H1 (cell line): ENCODE data around the gene PSMB5. TPM values are rescaled to one million over a fixed set of nuclear protein-coding genes. Genes with fewer than 3 reads are reported as not detected.

ENCODE experiments used
- CTCF ChIA-PET: fragments of 300-600 bp; sonication (Branson Sonifier 250); formaldehyde crosslinking; loops from one replicate; lab custom pipeline; 2021; ENCODE audit not compliant: partially characterized antibody; lab: Charles Lee
- POLR2A ChIA-PET: fragments of 300-600 bp; sonication (Branson Sonifier 250); formaldehyde crosslinking; loops from one replicate; lab custom pipeline; 2021; ENCODE audit warnings: inconsistent platforms; ENCODE audit not compliant: partially characterized antibody; lab: Charles Lee
- DNase-seq, 2 experiments: peaks; one replicate each; pipeline versions ENCODE4 v3.0.0 to v3.0.0-alpha.2; 2010 to 2022; ENCODE audit warnings: low spot score in 2 of 2, low read depth in 1 of 2, mixed read lengths in 1 of 2
- FAIRE-seq: peaks from 2 replicates; lab custom pipeline; 2011; peaks lifted over from hg19 to GRCh38; lab: Jason Lieb, UNC
- H2AFZ ChIP-seq: 2 replicates; pipeline ENCODE4 v1.8.1; 2012; ENCODE audit warnings: low read length, inconsistent platforms
- H2AK5ac ChIP-seq: 2 replicates; pipeline ENCODE4 v1.6.1; 2013; ENCODE audit warnings: low read depth, low read length
- H2BK120ac ChIP-seq: replicated peaks from 2 replicates; pipeline ENCODE3; 2013; ENCODE audit warnings: low read depth, low read length, inconsistent platforms
- H2BK12ac ChIP-seq: 2 replicates; pipeline ENCODE4 v1.6.1; 2013; ENCODE audit warnings: low read depth, low read length
- H2BK15ac ChIP-seq: 2 replicates; pipeline ENCODE4 v1.6.1; 2013; ENCODE audit warnings: low read length
- H2BK20ac ChIP-seq: 2 replicates; pipeline ENCODE4 v1.6.1; 2013; ENCODE audit warnings: low read length
- H2BK5ac ChIP-seq: 2 replicates; pipeline ENCODE4 v1.6.1; 2013; ENCODE audit warnings: low read depth, low read length
- H3K14ac ChIP-seq: 2 replicates; pipeline ENCODE4 v1.6.1; 2013; ENCODE audit warnings: inconsistent platforms; ENCODE audit not compliant: insufficient read length
- H3K18ac ChIP-seq: 2 replicates; pipeline ENCODE4 v1.6.1; 2013; ENCODE audit warnings: low read length; ENCODE audit errors: extremely low read depth
- H3K23ac ChIP-seq: 2 replicates; pipeline ENCODE4 v1.6.1; 2013; ENCODE audit warnings: inconsistent platforms; ENCODE audit not compliant: insufficient read length
- H3K23me2 ChIP-seq: 2 replicates; pipeline ENCODE4 v1.6.1; 2013; ENCODE audit warnings: low read depth, low read length
- H3K27ac ChIP-seq: 2 replicates; pipeline ENCODE4 v1.6.1; 2011; ENCODE audit warnings: low read depth, low read length, inconsistent platforms
- H3K27me3 ChIP-seq, 4 experiments: replicated peaks in 1 of 4; 1 replicate in 1 of 4; 2 replicates in 3 of 4; pipeline versions ENCODE4 v1.6.1 to v1.8.1; 2011 to 2013; ENCODE audit warnings: low read length in 3 of 4, mild to moderate bottlenecking in 3 of 4, inconsistent platforms in 2 of 4, mixed read lengths in 2 of 4, moderate library complexity in 1 of 4; ENCODE audit not compliant: control insufficient read depth in 3 of 4, insufficient read depth in 3 of 4; ENCODE audit errors: extremely low read depth in 1 of 4
- H3K36me3 ChIP-seq, 4 experiments: 2 replicates each; pipeline versions ENCODE4 v1.6.1 to v1.8.1; 2011 to 2013; ENCODE audit warnings: mild to moderate bottlenecking in 4 of 4, low read length in 3 of 4, moderate library complexity in 2 of 4, control low read depth in 1 of 4, inconsistent platforms in 1 of 4; ENCODE audit not compliant: insufficient read depth in 4 of 4, control insufficient read depth in 2 of 4
- H3K4ac ChIP-seq: replicated peaks from 2 replicates; pipeline ENCODE3; 2013; ENCODE audit warnings: low read length, low read depth, mixed read lengths, inconsistent platforms; ENCODE audit not compliant: insufficient read length
- H3K4me1 ChIP-seq, 4 experiments: replicated peaks in 1 of 4; 1 replicate in 1 of 4; 2 replicates in 3 of 4; pipeline versions ENCODE4 v1.6.1 to v1.8.1; 2011 to 2013; ENCODE audit warnings: low read length in 3 of 4, inconsistent platforms in 2 of 4, mixed read lengths in 1 of 4; ENCODE audit not compliant: insufficient read depth in 4 of 4, control insufficient read depth in 3 of 4
- H3K4me2 ChIP-seq, 2 experiments: 2 replicates each; pipeline versions ENCODE4 v1.6.1 to v1.8.1; 2011 to 2013; ENCODE audit warnings: low read depth in 2 of 2, low read length in 2 of 2, control low read depth in 1 of 2, inconsistent platforms in 1 of 2, mild to moderate bottlenecking in 1 of 2; ENCODE audit not compliant: insufficient read depth in 1 of 2
- H3K4me3 ChIP-seq, 4 experiments: fragments of 200-600, 300-600 bp in 1 of 4; sonication (generic), shearing (Covaris generic), sonication (Bioruptor Twin) in 1 of 4; 2 replicates each; pipeline versions ENCODE4 v1.5.1 to v1.8.1; 2011 to 2016; ENCODE audit warnings: low read length in 4 of 4, low read depth in 3 of 4, control low read depth in 2 of 4, inconsistent platforms in 2 of 4, mild to moderate bottlenecking in 2 of 4, mixed read lengths in 1 of 4, moderate library complexity in 1 of 4; ENCODE audit not compliant: insufficient read depth in 2 of 4; ENCODE audit errors: extremely low read depth in 1 of 4
- H3K56ac ChIP-seq: replicated peaks from 2 replicates; pipeline ENCODE3; 2013; ENCODE audit warnings: low read depth, mild to moderate bottlenecking, mixed read lengths, low read length, inconsistent platforms; ENCODE audit not compliant: insufficient read length
- H3K79me1 ChIP-seq: 2 replicates; pipeline ENCODE4 v1.6.1; 2013; ENCODE audit warnings: low read depth, low read length, control low read depth
- H3K79me2 ChIP-seq, 2 experiments: 2 replicates each; pipeline versions ENCODE4 v1.6.1 to v1.8.1; 2012 to 2013; ENCODE audit warnings: low read length in 2 of 2, mild to moderate bottlenecking in 2 of 2, inconsistent platforms in 1 of 2; ENCODE audit not compliant: insufficient read depth in 2 of 2, control insufficient read depth in 1 of 2
- H3K9ac ChIP-seq, 4 experiments: replicated peaks in 1 of 4; 1 replicate in 1 of 4; 2 replicates in 3 of 4; pipeline versions ENCODE4 v1.6.1 to v1.8.1; 2011 to 2013; ENCODE audit warnings: low read depth in 3 of 4, low read length in 3 of 4, control low read depth in 2 of 4, mild to moderate bottlenecking in 2 of 4, moderate library complexity in 2 of 4, inconsistent platforms in 1 of 4; ENCODE audit errors: extremely low read depth in 1 of 4
- H3K9me3 ChIP-seq, 2 experiments: 2 replicates each; pipeline versions ENCODE4 v1.6.1 to v1.8.1; 2012 to 2013; ENCODE audit warnings: mild to moderate bottlenecking in 2 of 2, moderate library complexity in 2 of 2, control low read depth in 1 of 2, inconsistent platforms in 1 of 2, low read depth in 1 of 2, low read length in 1 of 2, mixed read lengths in 1 of 2; ENCODE audit not compliant: insufficient read depth in 2 of 2
- H4K20me1 ChIP-seq, 2 experiments: replicated peaks in 1 of 2; 2 replicates each; pipeline versions ENCODE3 to v1.8.1; 2011 to 2013; ENCODE audit warnings: inconsistent platforms in 2 of 2, low read length in 2 of 2, mild to moderate bottlenecking in 1 of 2; ENCODE audit not compliant: insufficient read depth in 2 of 2, control insufficient read depth in 1 of 2
- H4K5ac ChIP-seq: 2 replicates; pipeline ENCODE4 v1.6.1; 2013; ENCODE audit warnings: low read length, low read depth, mixed read lengths, inconsistent platforms; ENCODE audit not compliant: insufficient read length
- H4K8ac ChIP-seq: 2 replicates; pipeline ENCODE4 v1.8.0; 2013; ENCODE audit warnings: mild to moderate bottlenecking, moderate library complexity, low read length, inconsistent platforms; ENCODE audit not compliant: insufficient read depth; ENCODE audit errors: extremely low read depth
- H4K91ac ChIP-seq: replicated peaks from 2 replicates; pipeline ENCODE3; 2013; ENCODE audit warnings: low read length, mixed read lengths, inconsistent platforms; ENCODE audit not compliant: insufficient read length
- CHD2 ChIP-seq: IDR thresholded peaks from 2 replicates; pipeline ENCODE4 v1.6.1; 2012; ENCODE audit warnings: low read length, improper control_type of control experiment
- CTBP2 ChIP-seq: IDR thresholded peaks from 2 replicates; pipeline ENCODE4 v1.7.0; 2011; ENCODE audit warnings: borderline replicate concordance, mild to moderate bottlenecking, moderate library complexity, mixed read lengths, low read length; ENCODE audit not compliant: insufficient read depth, insufficient read length
- E2F6 ChIP-seq: IDR thresholded peaks from 2 replicates; pipeline ENCODE4 v1.6.1; 2012; ENCODE audit warnings: inconsistent platforms
- FOSL1 ChIP-seq: IDR thresholded peaks from 2 replicates; pipeline ENCODE4 v1.6.1; 2011; ENCODE audit warnings: mild to moderate bottlenecking, low read depth, low read length, moderate library complexity; ENCODE audit not compliant: insufficient read depth
- GABPA ChIP-seq: IDR thresholded peaks from 2 replicates; pipeline ENCODE4 v1.6.1; 2011; ENCODE audit warnings: mild to moderate bottlenecking, low read length, moderate library complexity, borderline replicate concordance; ENCODE audit not compliant: insufficient read depth
- KDM4A ChIP-seq: IDR thresholded peaks from one replicate; pipeline ENCODE4 v1.7.1; 2012; ENCODE audit warnings: low read depth, mild to moderate bottlenecking, moderate library complexity, low read length, inconsistent platforms; ENCODE audit not compliant: severe bottlenecking
- POLR2A ChIP-seq, 2 experiments: IDR thresholded peaks; 1 replicate in 1 of 2; 2 replicates in 1 of 2; pipeline ENCODE4 v1.6.1; 2011; ENCODE audit warnings: low read depth in 2 of 2, low read length in 2 of 2, mild to moderate bottlenecking in 2 of 2; ENCODE audit errors: control extremely low read depth in 1 of 2
- SIRT6 ChIP-seq: IDR thresholded peaks from one replicate; pipeline ENCODE4 v1.7.1; 2012; ENCODE audit warnings: low read length, inconsistent platforms
- SP1 ChIP-seq: IDR thresholded peaks from 2 replicates; pipeline ENCODE4 v1.6.1; 2011; ENCODE audit warnings: low read depth, low read length
- SP2 ChIP-seq: IDR thresholded peaks from 2 replicates; pipeline ENCODE4 v1.6.1; 2012; ENCODE audit warnings: mild to moderate bottlenecking, low read length, inconsistent platforms
- TAF7 ChIP-seq: optimal IDR thresholded peaks from 2 replicates; pipeline ENCODE3; 2011; ENCODE audit warnings: low read depth, mild to moderate bottlenecking, inconsistent platforms, low read length, moderate library complexity, borderline replicate concordance
- WGBS, 2 experiments: shearing (Covaris generic) in 1 of 2; methylation state at CpG; one replicate each; pipeline versions ENCODE4 v1.1.6 to v1.1.7; 2013 to 2015; ENCODE audit warnings: low lambda C conversion rate in 2 of 2, mixed read lengths in 2 of 2, inconsistent platforms in 1 of 2, low coverage in 1 of 2, missing lambda C conversion rate in 1 of 2; ENCODE audit not compliant: insufficient replicate concordance in 2 of 2, insufficient coverage in 1 of 2, insufficient read length in 1 of 2; ENCODE audit errors: extremely low coverage in 1 of 2, missing lambda C conversion rate in 1 of 2; 5-methylcytosine and 5-hydroxymethylcytosine counted together
- polyA plus RNA-seq, 7 experiments: library from polyadenylated mRNA; depleted of rRNA in 3 of 7; stranded (reverse) in 5 of 7; unstranded in 2 of 7; fragments of >200 nt in 5 of 7; fragments of 200-250 nt in 2 of 7; gene quantifications; 1 replicate in 5 of 7; 2 replicates in 1 of 7; 4 replicates in 1 of 7; pipeline versions ENCODE4 v1.2.1 to v1.2.3, GENCODE V29; 2011 to 2013; ENCODE audit warnings: missing spikeins in 2 of 7, mixed read lengths in 2 of 7
- total RNA-seq: library from RNA; stranded (reverse); fragmentation: NEBNext Ultra II Directional; extraction: Animal tissue kit (Norgen Biotek cat#: 25700); gene quantifications from 2 replicates; pipeline ENCODE4 v1.2.1, GENCODE V29; 2021

The PSMB5 gene
- total and polyA plus RNA-seq, 2 of the 8 experiments (the other 6 are each of a cell fraction or from before 2014, with no cell fraction given) = 254 to 510 TPM

- DNase-seq = no peak
- FAIRE-seq = no peak
- no peak overlapping the region for H3K14ac ChIP-seq
- no peak overlapping the region for H3K4me2 ChIP-seq
- no peak overlapping the region for H4K91ac ChIP-seq
- no peak overlapping the region for H2AFZ ChIP-seq
- no peak overlapping the region for H3K4me3 ChIP-seq
- no peak overlapping the region for H3K18ac ChIP-seq
- CTCF ChIA-PET = interaction anchor here (0.7 to 29.2 kb wide), 9 partner anchors 11 to 122 kb away, joined by 3 to 785 read pairs (median 3); partner anchors contain the start of gene AJUBA
- POLR2A ChIA-PET = interaction anchor here (0.7 to 2.1 kb wide), 10 partner anchors 9 to 96 kb away, joined by 3 to 8 read pairs (median 4); partner anchors contain the start of genes ACIN1 and C14orf119
- H2BK5ac ChIP-seq = no peak overlapping the region
- no peak overlapping the region; the same call in 1 of the 2 replicates for H4K8ac ChIP-seq
- peaks cover 54 to 80% (median 70%) of the 10 kb centered on the region in 4 experiments for H3K36me3 ChIP-seq
- no peak overlapping the region for H2AK5ac ChIP-seq
- H3K79me2 ChIP-seq = peaks cover 3 to 13% of the 10 kb centered on the region in 2 experiments; a peak in 3 of 4 replicates
- no peak overlapping the region for H3K4ac ChIP-seq
- no peak overlapping the region for H3K27ac ChIP-seq
- no peak overlapping the region for H4K5ac ChIP-seq
- peaks cover 4% of the 10 kb centered on the region; the same call in 1 of the 2 replicates for H3K23me2 ChIP-seq
- H3K79me1 ChIP-seq = peaks cover 5% of the 10 kb centered on the region
- H2BK120ac ChIP-seq = no peak overlapping the region
- H2BK12ac ChIP-seq = no peak overlapping the region
- 95% methylated on average over 4 of the region's 4 CpGs; no CpG with 5 or more reads in 1 of the 2 experiments for WGBS, 2 experiments
- peaks cover 14 to 17% of the 10 kb centered on the region in 2 experiments for H4K20me1 ChIP-seq
- no peak overlapping the region for H2BK15ac ChIP-seq
- H3K4me1 ChIP-seq = peaks cover 0 to 5% (median 0%) of the 10 kb centered on the region in 4 experiments; a peak in 2 of 7 replicates
- H3K56ac ChIP-seq = no peak overlapping the region
- no peaks in the 10 kb centered on the region; a peak in 1 of 7 replicates for H3K27me3 ChIP-seq
- H3K23ac ChIP-seq = no peak overlapping the region
- H2BK20ac ChIP-seq = no peak overlapping the region
- H3K9me3 ChIP-seq = no peaks in the 10 kb centered on the region
- H3K9ac ChIP-seq = no peak overlapping the region
- TF ChIP-seq SP2 (no peak), POLR2A (IDR thresholded peaks at IDR 0.05; ENCODE audit: control extremely low read depth in 1 of 2, low read depth in 2 of 2, low read length in 2 of 2) (no peak), SIRT6 (no peak), CTBP2 (no peak), SP1 (no peak), CHD2 (no peak), TAF7 (no peak), FOSL1 (no peak), GABPA (no peak), E2F6 (no peak), KDM4A (no peak)
Observed at GRCh38 chr14:23062002-23062401, 27.3 kb upstream of the PSMB5 start.
